Islet precursor cell (in vitro differentiated cells): Measurements from ENCODE around the gene NOTCH1.
A peak's percentile ranks its signal among the peaks of the same experiment; 100 is the strongest.
"Not testable (repeated sequence)": the region's sequence is repeated elsewhere in the genome, so short reads cannot be mapped to it uniquely, and the experiment has no call there.

Source experiments
- DNase-seq: peaks from one replicate; pipeline ENCODE4 v3.0.0-alpha.2; 2018

NOTCH1 gene

GRCh38 chr9:136545965-136546696 lies at the start of gene NOTCH1:
TSS of gene NOTCH1 (minus strand) at chr9:136546048. CDS start at chr9:136545786, 262 bp downstream.
- DNase-seq, result peak; percentile 95

GRCh38 chr9:136594492-136594891 lies 48.6 kb upstream of the NOTCH1 start:
- no peak for DNase-seq

- DNase-seq, result no peak
These were observed 47.7 kb upstream of the NOTCH1 start for GRCh38 chr9:136593581-136593980.

- no peak for DNase-seq
These were observed 46.8 kb upstream of the NOTCH1 start for GRCh38 chr9:136592666-136593065.

DNA sequence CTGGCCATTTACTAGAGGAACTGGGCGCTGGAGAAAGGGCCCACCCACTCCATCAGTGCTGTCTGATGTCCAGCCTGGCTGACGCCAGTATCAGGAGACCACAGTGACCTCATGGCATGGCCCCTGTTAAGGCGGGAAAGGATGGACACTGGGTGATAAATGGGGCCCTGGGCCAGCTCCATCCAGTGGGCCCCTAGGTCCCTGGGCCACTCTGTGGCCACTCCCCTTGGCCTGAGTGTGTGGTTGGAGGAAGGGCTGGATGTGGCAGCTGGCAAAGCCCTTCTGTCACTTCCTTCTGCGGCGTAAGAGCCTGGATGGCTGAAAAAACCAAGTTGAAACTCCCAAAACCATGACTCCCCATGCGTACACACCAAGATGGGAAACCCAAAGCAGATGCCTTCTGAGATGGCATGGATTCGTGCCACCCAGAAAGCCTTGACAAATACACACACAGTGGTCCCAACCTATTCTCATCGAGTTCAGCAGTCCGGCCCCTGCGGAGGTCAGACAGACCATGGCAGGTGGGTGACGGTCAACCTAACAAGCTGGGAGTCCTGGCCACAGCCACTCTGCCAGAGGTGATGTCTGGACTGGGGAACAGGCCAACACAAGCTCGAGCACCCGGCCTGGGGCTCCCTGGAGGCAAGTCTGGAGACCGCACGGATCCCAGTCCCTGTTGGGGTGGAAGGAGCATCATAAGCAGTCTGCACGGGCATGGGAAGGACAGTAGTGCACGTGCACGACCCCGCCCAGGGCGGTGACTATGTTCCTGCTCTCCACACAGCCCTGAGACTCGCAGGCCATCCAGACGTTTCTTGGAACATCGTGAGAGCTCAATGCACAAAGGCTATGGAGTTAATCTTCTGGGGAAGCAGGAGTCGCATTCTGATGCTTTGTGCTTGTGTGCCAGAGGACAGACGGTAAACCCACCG lies 45.2 kb upstream of the NOTCH1 start:
- no peak for DNase-seq

GRCh38 chr9:136589766-136590763 lies 44.2 kb upstream of the NOTCH1 start:
- no peak for DNase-seq

DNA sequence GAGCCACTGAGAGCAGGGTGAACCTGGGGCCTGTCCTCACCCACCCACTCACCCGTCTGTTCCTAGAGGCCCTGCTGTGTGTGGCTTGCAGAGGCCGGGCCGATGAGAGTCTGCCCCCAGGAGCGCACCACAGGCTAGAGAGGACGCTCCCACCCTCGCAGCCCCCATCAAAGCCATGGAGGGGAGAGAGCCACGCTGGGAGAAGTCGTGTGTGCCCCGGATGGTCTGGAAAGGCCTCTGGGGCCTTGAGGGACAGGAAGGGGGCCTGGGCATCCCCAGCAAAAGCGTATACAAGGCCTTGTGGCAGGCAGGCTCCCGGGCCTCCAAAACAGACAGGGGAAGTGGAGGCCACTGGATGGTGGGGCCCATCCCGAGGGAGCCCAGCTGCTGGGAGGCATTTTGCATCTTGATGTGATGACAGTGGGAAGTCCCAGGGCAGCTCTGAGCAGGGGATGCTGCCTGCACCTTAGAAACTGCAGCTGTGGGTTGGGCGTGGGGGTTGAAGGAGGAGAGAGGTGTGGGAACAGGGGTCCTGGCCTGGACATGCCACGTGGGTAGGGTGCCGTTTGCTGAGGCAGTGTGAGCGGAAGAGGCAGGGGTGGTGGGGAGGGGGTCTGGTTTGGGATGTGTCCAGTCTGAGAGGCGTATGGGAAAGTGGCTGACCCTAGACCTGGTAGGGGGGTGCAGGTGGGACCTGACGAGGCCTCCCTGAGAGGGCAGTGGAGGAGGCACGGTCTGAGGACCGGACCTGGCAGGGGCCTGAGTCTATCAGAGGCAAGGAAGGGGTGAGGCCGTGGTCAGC lies 43.0 kb upstream of the NOTCH1 start:
- no peak for DNase-seq

- no peak for DNase-seq
These were observed 42.3 kb upstream of the NOTCH1 start for GRCh38 chr9:136587944-136588662.

- peak; percentile 87 for DNase-seq
These were observed 41.5 kb upstream of the NOTCH1 start for GRCh38 chr9:136587145-136587943.

DNA sequence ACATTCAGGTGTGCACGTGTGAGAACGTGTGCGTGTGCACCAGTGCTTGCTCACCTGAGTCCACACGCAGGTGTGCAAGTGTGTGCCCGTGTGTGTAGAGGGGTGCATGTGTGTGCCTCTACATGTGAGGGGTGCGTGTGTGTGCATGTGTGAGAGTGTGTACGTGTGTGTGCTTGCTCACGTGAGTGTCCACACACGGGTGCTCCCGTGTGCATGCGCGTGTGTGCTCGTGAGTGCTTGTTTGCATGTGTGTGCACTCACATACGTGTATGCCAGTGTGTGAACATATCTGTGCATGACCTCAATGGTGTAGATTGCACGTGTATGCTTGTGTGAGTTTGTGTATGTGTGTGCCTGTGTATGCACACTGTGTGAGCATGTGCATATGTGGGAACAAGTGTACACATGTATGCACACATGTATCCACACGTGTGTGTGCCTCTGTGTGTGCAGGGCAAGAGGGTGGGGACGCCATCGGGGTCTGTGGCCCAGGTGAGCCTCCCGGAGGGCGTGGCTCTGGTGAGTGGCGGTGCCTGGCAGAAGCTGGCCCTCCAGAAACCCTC lies 40.6 kb upstream of the NOTCH1 start:
- DNase-seq, result no peak

DNA sequence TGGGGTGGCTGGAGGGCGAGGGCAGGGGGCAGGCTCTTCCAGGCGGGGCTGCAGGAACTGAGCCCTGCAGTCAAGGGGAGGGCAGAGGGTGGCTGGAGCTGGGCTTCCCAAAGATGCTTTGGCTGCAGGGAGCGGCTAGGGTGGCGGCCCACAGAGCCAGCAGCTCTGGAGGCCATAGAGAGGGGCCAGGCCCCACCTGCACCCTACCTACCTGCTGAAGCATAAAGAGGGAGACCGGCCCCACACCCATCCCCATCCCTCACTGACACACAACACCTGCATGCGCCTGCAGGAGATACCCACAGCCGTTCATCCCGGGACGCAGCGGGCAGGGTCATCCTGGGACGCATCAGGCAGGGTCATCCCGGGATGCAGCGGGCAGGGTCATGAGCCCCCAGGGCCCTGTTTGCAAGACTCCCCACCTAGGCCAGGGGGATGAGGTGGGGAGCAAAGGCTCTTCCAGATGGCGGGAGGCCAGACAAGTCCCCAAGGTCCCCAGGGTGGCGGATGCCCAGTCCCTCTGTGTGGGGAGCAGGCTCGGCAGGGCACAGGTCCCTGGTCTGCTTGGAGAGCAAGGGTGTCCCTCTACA lies 39.8 kb upstream of the NOTCH1 start:
- no peak for DNase-seq

- DNase-seq, result no peak
These were observed 39.1 kb upstream of the NOTCH1 start for GRCh38 chr9:136584934-136585333.

- no peak for DNase-seq
These were observed 38.6 kb upstream of the NOTCH1 start for GRCh38 chr9:136584401-136584932.

DNA sequence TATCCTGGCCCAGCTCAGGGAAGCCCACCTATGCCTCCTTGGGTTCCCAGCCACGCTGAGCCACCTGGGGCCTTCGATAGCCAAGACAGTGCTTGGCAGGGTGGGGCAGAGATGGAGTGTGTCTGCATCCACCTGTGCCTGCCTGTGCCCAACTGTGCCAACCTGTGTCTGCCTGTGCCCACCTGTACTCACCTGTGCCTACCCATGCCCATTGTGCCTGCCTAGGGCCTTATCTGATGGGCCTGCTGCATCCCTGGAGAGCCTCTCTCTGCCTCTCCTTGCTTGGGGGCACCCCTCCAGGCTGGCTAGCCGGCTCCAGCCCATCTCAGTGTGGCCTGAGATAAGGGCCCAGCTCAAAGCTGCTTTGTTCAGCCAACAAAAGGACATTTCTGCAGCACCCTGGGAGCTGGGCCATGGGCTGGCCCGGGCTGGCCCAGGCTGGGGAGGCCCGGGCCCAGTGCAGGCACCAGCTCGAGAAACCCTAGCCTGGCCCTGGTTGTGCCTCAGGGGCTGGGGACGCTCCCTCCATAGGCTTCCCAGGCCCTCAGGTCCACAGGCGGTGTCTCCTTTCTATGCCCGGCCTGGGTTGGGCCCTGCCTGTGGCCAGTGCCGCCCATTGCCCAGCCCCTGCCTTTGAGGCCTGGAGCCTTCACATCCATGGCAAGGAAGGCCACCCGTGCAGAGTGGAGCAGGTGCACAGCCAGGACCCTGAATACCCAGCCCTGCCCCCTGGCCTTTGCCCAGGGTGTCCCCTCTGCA lies 37.3 kb upstream of the NOTCH1 start:
- no peak for DNase-seq

DNA sequence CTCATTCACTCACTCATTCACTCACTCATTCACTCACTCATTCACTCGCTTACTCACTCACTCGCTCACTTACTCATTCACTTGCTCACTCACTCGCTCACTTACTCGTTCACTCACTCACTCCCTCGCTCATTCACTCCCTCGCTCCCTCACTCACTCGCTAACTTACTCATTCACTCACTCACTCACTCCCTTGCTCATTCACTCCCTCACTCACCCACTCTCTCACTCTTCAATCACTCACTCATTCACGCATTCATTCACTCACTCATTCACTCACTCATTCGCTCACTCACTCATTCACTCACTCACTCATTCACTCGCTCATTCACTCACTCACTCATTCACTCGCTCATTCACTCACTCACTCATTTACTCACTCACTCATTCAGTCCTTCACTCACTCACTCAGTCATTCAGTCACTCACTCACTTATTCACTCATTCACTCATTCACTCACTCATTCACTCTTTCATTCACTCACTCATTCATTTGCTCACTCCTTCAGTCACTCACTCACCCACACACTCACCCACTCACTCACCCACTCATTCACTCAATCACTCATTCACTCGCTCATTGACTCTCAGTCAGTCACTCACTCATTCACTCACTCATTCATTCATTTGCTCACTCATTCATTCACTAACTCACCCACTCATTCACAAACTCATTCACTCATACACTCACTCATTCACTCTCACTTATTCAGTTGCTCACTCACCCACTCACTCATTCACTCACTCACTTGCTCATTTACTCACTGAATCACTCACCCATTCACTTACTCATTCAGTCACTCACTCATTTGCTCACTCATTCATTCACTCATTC lies 36.0 kb upstream of the NOTCH1 start:
- DNase-seq, result no peak

DNA sequence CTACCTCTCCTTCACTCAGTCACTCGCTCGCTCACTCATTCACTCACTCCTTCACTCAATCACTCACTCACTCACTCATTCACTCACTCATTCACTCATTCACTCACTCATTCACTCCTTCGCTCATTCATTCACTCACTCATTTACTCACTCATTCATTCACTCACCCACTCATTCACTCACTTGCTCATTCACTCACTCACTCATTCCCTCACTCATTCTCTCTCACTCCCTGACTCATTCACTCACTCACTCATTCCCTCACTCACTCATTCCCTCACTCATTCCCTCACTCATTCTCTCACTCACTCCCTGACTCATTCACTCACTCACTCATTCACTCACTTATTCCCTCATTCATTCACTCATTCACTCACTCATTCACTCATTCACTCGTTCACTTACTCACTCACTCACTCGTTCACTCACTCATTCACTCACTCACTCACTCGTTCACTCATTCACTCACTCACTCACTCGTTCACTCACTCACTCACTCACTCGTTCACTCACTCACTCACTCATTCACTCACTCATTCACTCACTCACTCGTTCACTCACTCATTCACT lies 33.9 kb upstream of the NOTCH1 start:
- not testable (repeated sequence) for DNase-seq
